Measurements from ENCODE around the gene PIK3R6.

Gene PIK3R6

GRCh38 chr17:8846768-8847211, 20.7 kb downstream of the PIK3R6 start:
- peak; percentile 80 for DNase-seq

- DNase-seq = no peak
Observed at GRCh38 chr17:8844229-8845218, 22.9 kb downstream of the PIK3R6 start.

GRCh38 chr17:8843344-8843743, 24.1 kb downstream of the PIK3R6 start:
- DNase-seq = peak; percentile 14

- no peak for DNase-seq
Observed at GRCh38 chr17:8841844-8842243, 25.6 kb downstream of the PIK3R6 start.

GRCh38 chr17:8839410-8839935, 28.0 kb downstream of the PIK3R6 start:
- DNase-seq = no peak

- DNase-seq = no peak
Observed at GRCh38 chr17:8838551-8839095, 28.9 kb downstream of the PIK3R6 start.

- DNase-seq = no peak
Observed at GRCh38 chr17:8837563-8838075, 29.9 kb downstream of the PIK3R6 start.

- DNase-seq = no peak
Observed at GRCh38 chr17:8836821-8837562, 30.5 kb downstream of the PIK3R6 start.

- no peak for DNase-seq
Observed at GRCh38 chr17:8835631-8836364, 31.7 kb downstream of the PIK3R6 start.

GRCh38 chr17:8835106-8835505, 32.4 kb downstream of the PIK3R6 start:
- no peak for DNase-seq

- DNase-seq = peak; percentile 36
Observed at GRCh38 chr17:8832711-8833352, 34.6 kb downstream of the PIK3R6 start.

- DNase-seq = no peak
Observed at GRCh38 chr17:8831234-8831849, 36.1 kb downstream of the PIK3R6 start.

GRCh38 chr17:8830141-8830540, 37.3 kb downstream of the PIK3R6 start:
- no peak for DNase-seq

GRCh38 chr17:8829036-8829941, 38.2 kb downstream of the PIK3R6 start:
- no peak for DNase-seq

- no peak for DNase-seq
Observed at GRCh38 chr17:8828517-8828875, 39.0 kb downstream of the PIK3R6 start.

GRCh38 chr17:8826808-8827435, 40.6 kb downstream of the PIK3R6 start:
- no peak for DNase-seq

- no peak for DNase-seq
Observed at GRCh38 chr17:8825802-8826201, 41.7 kb downstream of the PIK3R6 start.

- no peak for DNase-seq
Observed at GRCh38 chr17:8823279-8823678, 44.2 kb downstream of the PIK3R6 start.

GRCh38 chr17:8822401-8823035, 45.0 kb downstream of the PIK3R6 start:
- no peak for DNase-seq
